BE2C (cell line): ENCODE data around the gene TGFBR2.

ENCODE experiments used
- DNase-seq: peaks from one replicate; pipeline ENCODE4 v3.0.0-alpha.2; 2020
- H3K27me3 ChIP-seq: fragments of 250-450 bp; sonication (Bioruptor Pico); 2 replicates; pipeline ENCODE4 v1.5.1; 2020; ENCODE audit warnings: mild to moderate bottlenecking
- H3K36me3 ChIP-seq: fragments of 250-450 bp; sonication (Bioruptor Pico); 2 replicates; pipeline ENCODE4 v1.5.1; 2020; ENCODE audit warnings: mild to moderate bottlenecking
- H3K4me1 ChIP-seq: fragments of 250-450 bp; sonication (Bioruptor Pico); 2 replicates; pipeline ENCODE4 v1.5.1; 2020
- H3K4me3 ChIP-seq: 2 replicates; pipeline ENCODE4 v1.5.1; 2011; ENCODE audit warnings: low read depth, low read length
- H3K9me3 ChIP-seq: fragments of 250-450 bp; sonication (Bioruptor Pico); 2 replicates; pipeline ENCODE4 v1.5.1; 2020
- CTCF ChIP-seq: IDR thresholded peaks from 2 replicates; pipeline ENCODE4 v1.5.1; 2012; ENCODE audit warnings: mild to moderate bottlenecking, low read depth, low read length

TGFBR2 gene

GRCh38 chr3:30663533-30664241 lies 57.3 kb downstream of the TGFBR2 start:
- Histone ChIP-seq H3K4me3 (no peak overlapping the region), H3K4me1 (no peaks in the 10 kb centered on the region), H3K27me3 (no peaks in the 10 kb centered on the region), H3K36me3 (no peaks in the 10 kb centered on the region), H3K9me3 (no peaks in the 10 kb centered on the region)
- TF ChIP-seq CTCF = no peak
- no peak for DNase-seq

GRCh38 chr3:30664459-30664858 lies 58.1 kb downstream of the TGFBR2 start:
- H3K27me3 ChIP-seq = no peaks in the 10 kb centered on the region
- H3K4me1 ChIP-seq = no peaks in the 10 kb centered on the region
- no peak for TF ChIP-seq CTCF
- H3K9me3 ChIP-seq = no peaks in the 10 kb centered on the region
- no peak for DNase-seq
- no peak overlapping the region for H3K4me3 ChIP-seq
- no peaks in the 10 kb centered on the region for H3K36me3 ChIP-seq

GRCh38 chr3:30664884-30665283 lies 58.5 kb downstream of the TGFBR2 start:
- no peaks in the 10 kb centered on the region for H3K4me1 ChIP-seq
- no peak overlapping the region for H3K4me3 ChIP-seq
- no peak for DNase-seq
- no peaks in the 10 kb centered on the region for H3K9me3 ChIP-seq
- no peak for TF ChIP-seq CTCF
- H3K36me3 ChIP-seq = no peaks in the 10 kb centered on the region
- H3K27me3 ChIP-seq = no peaks in the 10 kb centered on the region

GRCh38 chr3:30665539-30665938 lies 59.1 kb downstream of the TGFBR2 start:
- H3K27me3 ChIP-seq = no peaks in the 10 kb centered on the region
- H3K9me3 ChIP-seq = no peaks in the 10 kb centered on the region
- H3K4me1 ChIP-seq = no peaks in the 10 kb centered on the region
- no peak for DNase-seq
- no peaks in the 10 kb centered on the region for H3K36me3 ChIP-seq
- TF ChIP-seq CTCF = no peak
- no peak overlapping the region for H3K4me3 ChIP-seq

- Histone ChIP-seq H3K9me3 (no peaks in the 10 kb centered on the region), H3K27me3 (no peaks in the 10 kb centered on the region), H3K36me3 (no peaks in the 10 kb centered on the region), H3K4me1 (no peaks in the 10 kb centered on the region), H3K4me3 (no peak overlapping the region)
- TF ChIP-seq CTCF = no peak
- DNase-seq = no peak
These were observed 60.3 kb downstream of the TGFBR2 start for GRCh38 chr3:30666572-30667279.

- no peaks in the 10 kb centered on the region for H3K4me1 ChIP-seq
- no peak for DNase-seq
- no peaks in the 10 kb centered on the region for H3K36me3 ChIP-seq
These were observed 60.9 kb downstream of the TGFBR2 start for GRCh38 chr3:30667280-30667651.

More at GRCh38 chr3:30667280-30667651, 60.9 kb downstream of the TGFBR2 start:
- TF ChIP-seq CTCF = no peak
- Histone ChIP-seq H3K4me3 (no peak overlapping the region), H3K27me3 (no peaks in the 10 kb centered on the region), H3K9me3 (no peaks in the 10 kb centered on the region)
